ENCODE measurements around the gene KCNK17. TPM values are rescaled to one million over a fixed set of nuclear protein-coding genes. Genes with fewer than 3 reads are reported as not detected.

The KCNK17 gene
- total RNA-seq, 1 experiment from 2014 or later, result not detected

- H3K36me3 ChIP-seq, result no peaks in the 10 kb centered on the region
- H3K4me3 ChIP-seq, result no peak overlapping the region
Measured at GRCh38 chr6:39313526-39314272, 520 bp downstream of the KCNK17 start.

GRCh38 chr6:39312912-39313525, 1.2 kb downstream of the KCNK17 start:
- no peaks in the 10 kb centered on the region for H3K36me3 ChIP-seq
- H3K9me3 ChIP-seq, result no peaks in the 10 kb centered on the region
- no peaks in the 10 kb centered on the region for H3K27me3 ChIP-seq
- DNase-seq, result peak; percentile 31
- no peak overlapping the region for H3K4me3 ChIP-seq

More at GRCh38 chr6:39313526-39314272, 520 bp downstream of the KCNK17 start:
- no peaks in the 10 kb centered on the region for H3K27me3 ChIP-seq
- no peak for DNase-seq
- H3K9me3 ChIP-seq, result no peaks in the 10 kb centered on the region

- H3K9me3 ChIP-seq, result no peaks in the 10 kb centered on the region
- H3K4me3 ChIP-seq, result no peak overlapping the region
- DNase-seq, result no peak
- no peaks in the 10 kb centered on the region for H3K27me3 ChIP-seq
- H3K36me3 ChIP-seq, result no peaks in the 10 kb centered on the region
Measured at GRCh38 chr6:39310542-39310941, 3.7 kb downstream of the KCNK17 start.

GRCh38 chr6:39309942-39310531, 4.2 kb downstream of the KCNK17 start:
- Histone ChIP-seq H3K9me3 (no peaks in the 10 kb centered on the region), H3K4me3 (no peak overlapping the region)
- DNase-seq, result peak; percentile 46

DNA sequence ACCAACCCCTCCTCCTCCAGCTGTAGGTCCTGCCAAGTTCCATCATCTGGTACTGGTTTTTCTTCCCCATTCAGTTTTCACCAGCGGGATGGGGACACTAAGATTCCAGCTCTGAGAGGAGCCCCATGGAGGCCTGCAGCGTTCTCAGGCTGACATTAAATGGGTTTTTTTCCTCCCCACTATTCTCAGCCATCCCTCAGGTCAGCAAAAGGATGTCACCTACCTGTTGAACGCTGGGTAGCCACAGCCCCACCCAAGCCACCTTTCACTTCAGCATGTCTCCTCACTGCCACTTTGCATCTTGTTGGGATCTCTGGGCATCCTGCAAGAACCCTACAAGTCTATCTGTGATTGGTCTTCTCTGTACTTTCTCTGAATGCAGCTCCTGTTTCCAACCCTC, 6.8 kb downstream of the KCNK17 start:
- no peaks in the 10 kb centered on the region for H3K27me3 ChIP-seq
- no peaks in the 10 kb centered on the region for H3K9me3 ChIP-seq
- no peak overlapping the region for H3K4me3 ChIP-seq
- no peaks in the 10 kb centered on the region for H3K36me3 ChIP-seq
- DNase-seq, result no peak

More at GRCh38 chr6:39309942-39310531, 4.2 kb downstream of the KCNK17 start:
- Histone ChIP-seq H3K27me3 (no peaks in the 10 kb centered on the region), H3K36me3 (no peaks in the 10 kb centered on the region)

GRCh38 chr6:39304951-39305350, 9.3 kb downstream of the KCNK17 start:
- no peak overlapping the region for H3K4me3 ChIP-seq
- H3K9me3 ChIP-seq, result no peaks in the 10 kb centered on the region
- H3K27me3 ChIP-seq, result no peaks in the 10 kb centered on the region
- no peaks in the 10 kb centered on the region for H3K36me3 ChIP-seq
- no peak for DNase-seq

GRCh38 chr6:39303425-39304153, 10.6 kb downstream of the KCNK17 start:
- H3K9me3 ChIP-seq, result no peaks in the 10 kb centered on the region
- no peaks in the 10 kb centered on the region for H3K36me3 ChIP-seq
- no peak overlapping the region for H3K4me3 ChIP-seq
- H3K27me3 ChIP-seq, result no peaks in the 10 kb centered on the region
- DNase-seq, result no peak

GRCh38 chr6:39302669-39303424, 11.4 kb downstream of the KCNK17 start:
- H3K36me3 ChIP-seq, result no peaks in the 10 kb centered on the region
- no peaks in the 10 kb centered on the region for H3K27me3 ChIP-seq
- no peak overlapping the region for H3K4me3 ChIP-seq
- no peaks in the 10 kb centered on the region for H3K9me3 ChIP-seq
- peak; percentile 49 for DNase-seq

DNA sequence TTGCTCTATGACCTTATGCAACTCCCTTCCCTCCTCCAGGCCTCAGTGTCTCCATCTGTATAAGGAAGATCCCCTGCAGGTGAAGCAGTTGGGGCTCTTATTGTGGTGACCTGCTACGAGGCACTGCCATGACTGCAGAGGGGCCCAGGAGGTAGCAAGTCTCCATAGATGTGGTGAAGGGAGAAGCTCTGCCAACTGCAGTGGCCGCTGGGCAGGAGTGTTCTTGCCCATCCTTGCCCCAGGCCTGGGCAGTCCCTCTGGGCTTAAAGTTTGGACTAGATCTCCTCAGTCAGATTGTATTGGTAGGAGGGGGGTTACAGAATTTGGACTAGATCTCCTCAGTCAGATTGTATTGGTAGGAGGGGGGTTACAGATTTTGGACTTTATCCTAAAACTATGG, 12.2 kb downstream of the KCNK17 start:
- no peak overlapping the region for H3K4me3 ChIP-seq
- H3K9me3 ChIP-seq, result no peaks in the 10 kb centered on the region
- DNase-seq, result no peak
- no peaks in the 10 kb centered on the region for H3K36me3 ChIP-seq
- no peaks in the 10 kb centered on the region for H3K27me3 ChIP-seq

GRCh38 chr6:39301606-39302005, 12.6 kb downstream of the KCNK17 start:
- peak; percentile 9 for DNase-seq
- Histone ChIP-seq H3K36me3 (no peaks in the 10 kb centered on the region), H3K9me3 (no peaks in the 10 kb centered on the region), H3K4me3 (no peak overlapping the region), H3K27me3 (no peaks in the 10 kb centered on the region)

GRCh38 chr6:39300739-39301138, 13.5 kb downstream of the KCNK17 start:
- H3K4me3 ChIP-seq, result no peak overlapping the region
- no peaks in the 10 kb centered on the region for H3K36me3 ChIP-seq
- DNase-seq, result no peak
- no peaks in the 10 kb centered on the region for H3K9me3 ChIP-seq
- no peaks in the 10 kb centered on the region for H3K27me3 ChIP-seq

DNA sequence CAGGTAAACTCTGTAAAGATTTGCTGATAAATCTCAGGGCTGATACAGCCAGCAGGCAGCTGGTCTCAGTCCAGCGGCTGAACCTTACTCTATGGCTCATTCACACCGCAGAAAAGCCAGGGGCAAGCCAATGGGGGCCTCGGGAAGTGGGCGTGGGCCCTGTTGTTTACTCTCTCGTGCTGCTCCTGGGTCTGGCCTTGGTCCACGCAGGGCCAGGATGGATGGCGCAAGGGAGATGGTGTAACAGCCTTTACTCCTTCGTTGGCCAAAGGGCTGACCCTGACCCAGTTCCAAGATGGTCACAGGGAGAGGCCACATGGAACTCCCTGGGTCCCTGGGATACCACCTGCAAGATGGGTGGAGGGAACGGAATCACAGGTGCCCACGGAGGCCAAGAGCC, 16.2 kb downstream of the KCNK17 start:
- H3K27me3 ChIP-seq, result no peaks in the 10 kb centered on the region
- no peak for DNase-seq
- H3K36me3 ChIP-seq, result no peaks in the 10 kb centered on the region
- H3K4me3 ChIP-seq, result no peak overlapping the region
- no peaks in the 10 kb centered on the region for H3K9me3 ChIP-seq

DNA sequence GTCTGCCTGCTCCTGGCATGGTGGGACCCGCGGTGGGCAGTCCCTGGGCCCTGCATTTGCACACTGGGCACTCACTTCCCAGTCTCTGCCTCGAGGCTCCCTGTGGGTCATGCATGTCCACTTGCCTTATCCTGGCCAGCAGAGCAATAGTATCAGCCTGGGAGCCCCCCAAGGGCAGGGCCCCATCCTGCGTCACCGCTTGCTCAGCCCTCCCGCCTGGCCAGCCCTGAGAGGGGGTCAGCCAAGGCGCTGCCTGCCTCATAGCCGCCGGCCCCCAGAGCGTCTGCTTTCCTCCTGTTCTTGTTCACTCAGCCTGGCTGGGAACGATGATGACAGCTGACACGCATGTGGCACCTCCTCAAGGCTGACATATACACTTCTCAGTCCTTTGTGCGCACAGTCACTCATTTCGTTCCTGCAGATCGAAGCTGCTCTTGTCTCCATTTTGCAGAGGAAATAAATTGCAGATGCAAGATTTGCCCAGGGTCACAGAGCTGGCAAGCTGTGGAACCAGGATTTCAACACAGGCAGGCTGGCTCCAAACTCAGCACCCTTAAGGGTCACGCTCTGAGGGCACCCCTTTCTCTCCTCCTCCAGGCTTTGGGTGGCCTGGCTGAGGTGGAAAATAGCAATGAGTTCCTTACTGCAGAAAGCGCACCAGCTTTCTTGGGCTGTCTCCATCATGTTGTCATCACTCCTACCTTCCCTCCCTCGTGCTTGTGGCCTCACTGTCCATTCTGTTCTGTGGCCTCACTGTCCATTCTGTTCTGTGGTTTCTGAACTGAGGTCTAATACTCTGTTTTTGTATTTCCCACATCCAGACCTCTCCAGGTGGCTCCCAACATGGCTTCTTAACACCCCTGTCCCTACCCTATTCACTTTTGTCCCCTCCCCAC, 17.2 kb downstream of the KCNK17 start:
- Histone ChIP-seq H3K36me3 (no peaks in the 10 kb centered on the region), H3K27me3 (no peaks in the 10 kb centered on the region), H3K4me3 (no peak overlapping the region), H3K9me3 (no peaks in the 10 kb centered on the region)
- DNase-seq, result peak; percentile 50

DNA sequence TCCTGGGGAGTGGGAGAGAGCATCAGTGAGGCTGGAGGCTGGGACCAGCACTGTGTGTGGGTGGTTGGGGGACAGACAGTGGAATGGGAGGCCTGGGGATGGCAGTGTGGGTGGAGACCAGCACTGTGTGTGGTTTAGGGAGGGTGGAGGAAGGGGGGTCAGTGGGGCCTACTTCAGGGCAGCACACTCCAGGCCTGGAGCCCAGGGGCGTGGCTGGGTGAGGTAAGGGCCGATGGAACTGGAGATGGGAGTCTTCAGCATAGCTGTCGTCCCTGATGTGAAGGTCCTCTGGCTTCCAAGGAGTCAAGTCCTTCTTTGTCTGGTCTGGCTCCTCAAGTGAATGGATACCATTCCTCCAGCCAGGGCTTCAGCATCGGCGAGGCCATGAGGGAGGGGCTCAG, 18.6 kb downstream of the KCNK17 start:
- peak; percentile 55 for DNase-seq
- no peaks in the 10 kb centered on the region for H3K27me3 ChIP-seq
- no peak overlapping the region for H3K4me3 ChIP-seq
- H3K9me3 ChIP-seq, result no peaks in the 10 kb centered on the region
- H3K36me3 ChIP-seq, result no peaks in the 10 kb centered on the region

GRCh38 chr6:39294899-39295298, 19.3 kb downstream of the KCNK17 start:
- no peaks in the 10 kb centered on the region for H3K27me3 ChIP-seq
- no peak overlapping the region for H3K4me3 ChIP-seq
- no peak for DNase-seq
- H3K36me3 ChIP-seq, result no peaks in the 10 kb centered on the region
- no peaks in the 10 kb centered on the region for H3K9me3 ChIP-seq

GRCh38 chr6:39294133-39294532, 20.1 kb downstream of the KCNK17 start:
- Histone ChIP-seq H3K36me3 (no peaks in the 10 kb centered on the region), H3K27me3 (no peaks in the 10 kb centered on the region), H3K4me3 (no peak overlapping the region), H3K9me3 (no peaks in the 10 kb centered on the region)
- peak; percentile 57 for DNase-seq

Data from MG63 (cell line).